Measurements from ENCODE around the gene ADRB2.

Gene ADRB2

GRCh38 chr5:148805326-148806290 lies 20.8 kb upstream of the ADRB2 start:
- DNase-seq (ENCODE audit: low read depth), result no peak

- DNase-seq (ENCODE audit: low read depth), result no peak
Measured at GRCh38 chr5:148806520-148806931, 19.9 kb upstream of the ADRB2 start.

GRCh38 chr5:148807851-148808250 lies 18.6 kb upstream of the ADRB2 start:
- DNase-seq (ENCODE audit: low read depth), result no peak

- no peak for DNase-seq (ENCODE audit: low read depth)
Measured at GRCh38 chr5:148808864-148809642, 17.4 kb upstream of the ADRB2 start.

GRCh38 chr5:148809781-148810524 lies 16.5 kb upstream of the ADRB2 start:
- peak; percentile 11 for DNase-seq (ENCODE audit: low read depth)

GRCh38 chr5:148810823-148811222 lies 15.6 kb upstream of the ADRB2 start:
- no peak for DNase-seq (ENCODE audit: low read depth)

GRCh38 chr5:148811756-148812155 lies 14.7 kb upstream of the ADRB2 start:
- DNase-seq (ENCODE audit: low read depth), result no peak

- DNase-seq (ENCODE audit: low read depth), result no peak
Measured at GRCh38 chr5:148815086-148815485, 11.3 kb upstream of the ADRB2 start.

GRCh38 chr5:148815578-148815977 lies 10.8 kb upstream of the ADRB2 start:
- no peak for DNase-seq (ENCODE audit: low read depth)

- DNase-seq (ENCODE audit: low read depth), result no peak
Measured at GRCh38 chr5:148816357-148816756, 10.1 kb upstream of the ADRB2 start.

- no peak for DNase-seq (ENCODE audit: low read depth)
Measured at GRCh38 chr5:148816782-148817181, 9.6 kb upstream of the ADRB2 start.

- no peak for DNase-seq (ENCODE audit: low read depth)
Measured at GRCh38 chr5:148817606-148818005, 8.8 kb upstream of the ADRB2 start.

GRCh38 chr5:148820461-148821395 lies 5.7 kb upstream of the ADRB2 start:
- peak; percentile 37 for DNase-seq (ENCODE audit: low read depth)

GRCh38 chr5:148823871-148824270 lies 2.5 kb upstream of the ADRB2 start:
- DNase-seq (ENCODE audit: low read depth), result no peak

GRCh38 chr5:148825716-148826052 lies 727 bp upstream of the ADRB2 start:
- DNase-seq (ENCODE audit: low read depth), result peak; percentile 50

- no peak for DNase-seq (ENCODE audit: low read depth)
Measured at GRCh38 chr5:148826739-148827070, 294 bp downstream of the ADRB2 start.

- no peak for DNase-seq (ENCODE audit: low read depth)
Measured at GRCh38 chr5:148827723-148828122, 1.3 kb downstream of the ADRB2 start.

- no peak for DNase-seq (ENCODE audit: low read depth)
Measured at GRCh38 chr5:148828511-148829247, 2.3 kb downstream of the ADRB2 start.

- DNase-seq (ENCODE audit: low read depth), result no peak
Measured at GRCh38 chr5:148829248-148829594, 2.8 kb downstream of the ADRB2 start.

GRCh38 chr5:148829734-148830133 lies 3.3 kb downstream of the ADRB2 start:
- no peak for DNase-seq (ENCODE audit: low read depth)

- no peak for DNase-seq (ENCODE audit: low read depth)
Measured at GRCh38 chr5:148830211-148830610, 3.8 kb downstream of the ADRB2 start.

Data from fibroblast of gingiva (primary cell).